Choroid plexus epithelial cell (primary cell): ENCODE data around the gene JMJD1C.

ENCODE experiments used
- DNase-seq: peaks from one replicate; pipeline ENCODE4 v3.0.0-alpha.2; 2010; ENCODE audit warnings: low read depth
- H3K4me3 ChIP-seq: 2 replicates; pipeline ENCODE4 v1.5.1; 2011; ENCODE audit warnings: low read depth, mild to moderate bottlenecking, control low read depth, low read length, moderate library complexity
- TF ChIP-seq, protein P1 (sequence below): conservative IDR thresholded peaks from 2 replicates; pipeline ENCODE4 v1.5.1; 2011; ENCODE audit warnings: low read depth, mild to moderate bottlenecking, control low read depth, inconsistent platforms, low read length, moderate library complexity

The JMJD1C gene

DNA sequence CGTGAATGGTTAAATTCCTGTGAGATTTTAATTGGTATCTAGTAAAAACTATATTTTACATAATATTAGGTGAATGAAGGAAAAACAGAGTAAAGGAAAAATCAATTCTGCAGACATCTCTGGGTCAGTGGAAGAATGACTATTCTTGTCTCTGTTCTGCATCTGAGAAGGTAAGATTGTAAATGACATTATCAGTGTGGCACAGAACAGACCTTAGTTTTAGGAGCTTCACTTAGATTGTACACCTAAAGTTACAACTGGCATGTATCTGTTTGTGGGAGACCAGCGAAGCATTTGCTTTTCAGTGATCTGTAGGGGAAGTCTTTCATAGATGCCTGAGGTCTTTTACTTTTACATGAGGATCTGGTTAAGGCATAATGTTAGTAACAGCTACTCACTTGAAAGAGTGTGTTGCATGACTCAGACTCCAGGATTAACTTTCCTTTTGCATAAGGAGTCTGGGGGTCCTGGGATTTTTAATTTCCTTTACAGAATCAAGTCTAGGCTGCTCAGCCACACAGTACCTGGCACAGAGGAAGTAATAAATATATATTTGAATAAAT is 56.2 kb downstream of the JMJD1C start:
- TF ChIP-seq, protein P1, sequence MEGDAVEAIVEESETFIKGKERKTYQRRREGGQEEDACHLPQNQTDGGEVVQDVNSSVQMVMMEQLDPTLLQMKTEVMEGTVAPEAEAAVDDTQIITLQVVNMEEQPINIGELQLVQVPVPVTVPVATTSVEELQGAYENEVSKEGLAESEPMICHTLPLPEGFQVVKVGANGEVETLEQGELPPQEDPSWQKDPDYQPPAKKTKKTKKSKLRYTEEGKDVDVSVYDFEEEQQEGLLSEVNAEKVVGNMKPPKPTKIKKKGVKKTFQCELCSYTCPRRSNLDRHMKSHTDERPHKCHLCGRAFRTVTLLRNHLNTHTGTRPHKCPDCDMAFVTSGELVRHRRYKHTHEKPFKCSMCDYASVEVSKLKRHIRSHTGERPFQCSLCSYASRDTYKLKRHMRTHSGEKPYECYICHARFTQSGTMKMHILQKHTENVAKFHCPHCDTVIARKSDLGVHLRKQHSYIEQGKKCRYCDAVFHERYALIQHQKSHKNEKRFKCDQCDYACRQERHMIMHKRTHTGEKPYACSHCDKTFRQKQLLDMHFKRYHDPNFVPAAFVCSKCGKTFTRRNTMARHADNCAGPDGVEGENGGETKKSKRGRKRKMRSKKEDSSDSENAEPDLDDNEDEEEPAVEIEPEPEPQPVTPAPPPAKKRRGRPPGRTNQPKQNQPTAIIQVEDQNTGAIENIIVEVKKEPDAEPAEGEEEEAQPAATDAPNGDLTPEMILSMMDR = no peak
- no peak overlapping the region for H3K4me3 ChIP-seq
- DNase-seq = peak; percentile 64

DNA sequence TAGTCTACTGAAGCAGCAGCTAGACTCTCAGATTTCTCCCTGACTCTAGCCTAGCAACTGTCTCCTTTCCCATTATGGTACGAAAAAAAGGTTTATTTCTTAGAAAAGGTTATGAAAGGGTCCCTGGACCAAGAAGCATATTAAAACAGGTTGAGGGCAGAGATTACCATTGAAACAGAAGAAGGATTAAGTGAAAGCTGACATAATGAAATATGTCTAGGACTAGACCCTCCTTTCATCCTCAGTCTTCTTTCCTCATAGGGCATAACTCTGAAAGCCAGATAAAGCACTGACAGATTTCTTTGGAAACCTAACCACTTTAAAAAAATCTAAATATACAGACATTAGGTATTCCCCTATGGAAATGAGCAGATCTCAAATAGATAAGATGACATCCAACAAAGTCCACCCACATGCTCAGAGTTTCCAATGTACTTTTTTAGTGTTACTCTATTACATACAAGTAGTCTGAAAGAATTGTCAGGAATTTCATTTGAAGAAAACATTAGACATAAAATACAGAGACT is 58.6 kb downstream of the JMJD1C start:
- no peak overlapping the region for H3K4me3 ChIP-seq
- TF ChIP-seq, protein P1 = no peak
- no peak for DNase-seq

DNA sequence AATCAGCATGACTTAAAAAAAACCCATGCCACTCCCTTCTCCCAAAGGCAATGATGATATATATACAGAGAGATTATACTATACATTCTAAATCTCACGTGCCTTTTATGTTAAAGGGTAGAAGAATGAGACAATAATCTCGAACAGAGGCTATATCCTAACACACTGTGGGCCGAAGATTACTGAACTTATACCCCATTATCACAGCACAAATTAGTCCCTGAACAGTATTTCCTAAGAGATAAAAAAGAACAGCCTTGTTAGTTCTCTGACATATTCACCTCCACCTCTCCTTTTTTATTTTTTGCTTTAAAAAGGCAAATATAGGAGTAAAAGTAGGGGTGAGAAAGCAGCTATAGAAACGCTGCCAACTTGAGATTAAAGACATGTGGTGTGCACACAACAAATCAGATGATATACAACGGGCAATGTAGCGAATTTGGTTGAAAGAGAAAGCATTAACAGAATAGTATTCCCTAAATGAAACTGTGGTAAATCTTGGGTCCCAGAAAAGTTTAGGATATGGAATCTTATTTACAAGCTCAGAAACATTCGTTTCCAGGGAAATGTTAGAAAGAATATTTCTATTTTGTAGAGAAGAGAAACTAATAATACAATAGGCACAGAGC is 69.5 kb downstream of the JMJD1C start:
- no peak overlapping the region for H3K4me3 ChIP-seq
- TF ChIP-seq, protein P1 = no peak
- peak; percentile 16 for DNase-seq

DNA sequence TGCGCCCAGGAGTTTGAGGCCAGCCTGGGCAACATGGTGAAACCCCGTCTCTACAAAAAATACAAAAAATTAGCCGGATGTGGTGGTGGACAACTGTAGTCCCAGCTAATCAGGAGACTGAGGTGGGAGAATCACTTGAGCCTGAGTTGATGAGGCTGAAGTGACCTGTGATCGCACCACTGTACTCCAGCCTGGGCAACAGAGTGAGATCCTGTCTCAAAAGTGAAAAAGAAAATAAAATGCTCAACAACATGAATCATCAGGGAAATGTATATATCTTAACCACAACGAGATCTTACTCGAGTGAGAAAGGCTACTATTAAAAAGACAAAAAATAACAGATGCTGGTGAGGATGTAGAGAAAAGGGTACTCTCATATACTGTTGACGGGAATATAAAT is 72.7 kb downstream of the JMJD1C start:
- TF ChIP-seq, protein P1 = no peak
- DNase-seq = no peak
- no peak overlapping the region for H3K4me3 ChIP-seq

DNA sequence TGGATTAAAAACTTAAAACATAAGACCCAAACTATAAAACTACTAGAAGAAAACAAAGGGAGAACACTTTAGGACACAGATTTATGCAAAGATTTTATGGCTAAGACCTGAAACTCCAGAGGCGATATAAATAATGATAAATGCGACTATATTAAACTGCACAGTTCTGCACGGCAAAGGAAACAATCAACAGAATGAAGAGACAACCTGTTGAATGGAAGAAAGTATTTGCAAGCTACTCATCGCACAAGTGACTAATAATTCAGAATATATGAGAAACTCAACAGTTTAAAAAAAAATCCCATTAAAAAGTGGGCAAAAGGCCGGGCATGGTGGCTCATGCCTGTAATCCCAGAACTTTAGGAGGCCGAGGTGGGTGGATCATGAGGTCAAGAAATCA is 73.6 kb downstream of the JMJD1C start:
- TF ChIP-seq, protein P1 = no peak
- no peak for DNase-seq
- no peak overlapping the region for H3K4me3 ChIP-seq

DNA sequence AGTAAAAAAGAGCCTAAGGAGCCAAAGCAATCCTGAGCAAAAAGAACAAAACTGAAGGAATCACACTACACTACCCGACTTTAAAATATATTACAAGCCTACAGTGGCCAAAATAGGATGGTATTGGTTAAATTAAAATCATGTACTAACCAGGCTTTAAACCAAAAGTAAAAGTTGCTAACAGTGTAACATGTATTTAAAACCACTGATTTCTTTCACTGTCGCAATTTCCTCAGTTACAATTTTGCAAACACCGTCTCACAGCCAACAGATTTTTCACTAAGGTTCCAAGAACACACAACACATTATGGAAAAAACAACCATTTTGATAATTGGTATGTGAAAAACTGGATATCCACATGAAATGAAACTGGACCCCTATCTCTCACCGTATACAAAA is 74.0 kb downstream of the JMJD1C start:
- TF ChIP-seq, protein P1 = no peak
- peak; percentile 31 for DNase-seq
- no peak overlapping the region for H3K4me3 ChIP-seq

DNA sequence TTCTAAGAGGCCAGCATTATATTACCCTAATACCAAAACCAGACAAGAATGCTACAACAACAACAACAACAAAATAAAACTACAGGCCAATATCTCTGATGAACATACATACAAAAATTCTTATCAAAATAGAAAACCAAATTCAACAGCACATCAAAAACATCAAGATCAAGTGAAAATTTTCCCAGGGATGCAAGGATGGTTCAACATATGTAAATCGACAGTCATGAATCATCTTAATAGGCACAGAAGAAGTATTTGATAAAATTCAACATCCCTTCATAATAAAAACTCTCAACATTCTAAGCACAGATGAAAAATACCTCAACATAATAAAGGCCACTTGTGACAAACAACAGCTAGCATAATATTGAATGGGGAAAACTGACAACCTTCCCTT is 75.3 kb downstream of the JMJD1C start:
- no peak overlapping the region for H3K4me3 ChIP-seq
- no peak for DNase-seq
- TF ChIP-seq, protein P1 = no peak
